ENCODE results near the gene SCNN1B.
"Not testable (repeated sequence)": the region's sequence is repeated elsewhere in the genome, so short reads cannot be mapped to it uniquely, and the experiment has no call there.

Gene SCNN1B

GRCh38 chr16:23286131-23286532 lies 16.0 kb upstream of the SCNN1B start:
- Histone ChIP-seq H3K4me3 (ENCODE audit: low read depth in 1 of 5, low read length in 5 of 5) (no peak overlapping the region), H3K4me1 (ENCODE audit: control insufficient read depth in 5 of 5, insufficient read depth in 5 of 5, low read length in 5 of 5) (no peaks in the 10 kb centered on the region), H3K9me3 (ENCODE audit: control insufficient read depth in 5 of 5, low read length in 5 of 5) (peaks cover 0 to 5% (median 0%) of the 10 kb centered on the region in 5 donors), H3K36me3 (ENCODE audit: control insufficient read depth in 5 of 5, insufficient read depth in 5 of 5, low read length in 5 of 5) (no peaks in the 10 kb centered on the region), H3K27ac (ENCODE audit: low read depth, low read length) (no peak overlapping the region), H3K27me3 (ENCODE audit: control insufficient read depth in 5 of 5, insufficient read depth in 4 of 5, low read length in 5 of 5) (peaks cover 0 to 3% (median 0%) of the 10 kb centered on the region in 5 donors), H3K9ac (ENCODE audit: low read length in 5 of 5) (no peak overlapping the region)

GRCh38 chr16:23288209-23288608 lies 13.9 kb upstream of the SCNN1B start:
- Histone ChIP-seq H3K9me3 (ENCODE audit: control insufficient read depth in 5 of 5, low read length in 5 of 5) (peaks cover 0 to 5% (median 0%) of the 10 kb centered on the region in 5 donors), H3K4me3 (ENCODE audit: low read depth in 1 of 5, low read length in 5 of 5) (no peak overlapping the region), H3K36me3 (ENCODE audit: control insufficient read depth in 5 of 5, insufficient read depth in 5 of 5, low read length in 5 of 5) (no peaks in the 10 kb centered on the region)

DNA sequence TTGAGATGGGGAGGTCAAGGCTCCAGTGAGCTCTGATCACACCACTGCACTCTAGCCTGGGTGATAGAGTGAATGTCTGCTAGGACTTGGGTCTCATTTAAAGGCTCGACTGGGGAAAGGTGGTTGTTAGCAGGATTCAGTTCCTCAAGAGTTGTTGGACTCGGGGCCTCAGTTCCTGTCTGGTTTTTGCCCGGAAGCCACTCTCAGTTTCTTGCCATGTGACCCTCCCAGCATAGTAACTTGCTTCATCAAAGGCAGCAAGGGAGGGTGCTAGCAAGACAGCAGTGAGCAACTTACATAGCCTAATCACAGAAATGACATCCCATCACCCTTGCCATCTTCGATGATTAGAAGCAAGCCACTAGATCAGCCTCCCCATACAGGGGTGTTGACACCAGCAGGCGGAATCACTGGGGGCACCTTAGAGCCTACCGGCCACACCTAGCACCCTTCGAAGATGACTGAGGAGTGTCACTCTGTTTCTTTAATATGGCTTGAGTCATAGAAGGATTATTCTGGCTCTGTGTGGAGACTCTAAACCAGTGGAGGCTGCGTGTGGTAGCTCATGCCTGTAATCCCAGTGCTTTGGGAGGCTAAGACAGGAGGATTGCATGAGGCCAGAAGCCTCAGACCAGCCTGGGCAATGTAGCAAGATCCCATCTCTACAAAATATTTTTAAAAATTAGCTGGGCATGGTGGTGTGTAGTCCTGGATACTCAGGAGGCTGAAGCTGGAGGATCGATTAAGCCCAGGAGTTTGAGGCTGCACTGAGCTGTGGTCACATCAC lies 13.2 kb upstream of the SCNN1B start:
- H3K9ac ChIP-seq (ENCODE audit: low read length in 5 of 5): no peak overlapping the region
- peaks cover 0 to 5% (median 0%) of the 10 kb centered on the region in 5 donors for H3K9me3 ChIP-seq (ENCODE audit: control insufficient read depth in 5 of 5, low read length in 5 of 5)
- H3K27me3 ChIP-seq (ENCODE audit: control insufficient read depth in 5 of 5, insufficient read depth in 4 of 5, low read length in 5 of 5): peaks cover 0 to 3% (median 0%) of the 10 kb centered on the region in 5 donors
- H3K27ac ChIP-seq (ENCODE audit: low read depth, low read length): no peak overlapping the region
- H3K4me3 ChIP-seq (ENCODE audit: low read depth in 1 of 5, low read length in 5 of 5): no peak overlapping the region
- H3K36me3 ChIP-seq (ENCODE audit: control insufficient read depth in 5 of 5, insufficient read depth in 5 of 5, low read length in 5 of 5): no peaks in the 10 kb centered on the region
- H3K4me1 ChIP-seq (ENCODE audit: control insufficient read depth in 5 of 5, insufficient read depth in 5 of 5, low read length in 5 of 5): no peaks in the 10 kb centered on the region

More at GRCh38 chr16:23288209-23288608, 13.9 kb upstream of the SCNN1B start:
- Histone ChIP-seq H3K27ac (ENCODE audit: low read depth, low read length) (no peak overlapping the region), H3K27me3 (ENCODE audit: control insufficient read depth in 5 of 5, insufficient read depth in 4 of 5, low read length in 5 of 5) (peaks cover 0 to 3% (median 0%) of the 10 kb centered on the region in 5 donors), H3K4me1 (ENCODE audit: control insufficient read depth in 5 of 5, insufficient read depth in 5 of 5, low read length in 5 of 5) (no peaks in the 10 kb centered on the region), H3K9ac (ENCODE audit: low read length in 5 of 5) (no peak overlapping the region)

DNA sequence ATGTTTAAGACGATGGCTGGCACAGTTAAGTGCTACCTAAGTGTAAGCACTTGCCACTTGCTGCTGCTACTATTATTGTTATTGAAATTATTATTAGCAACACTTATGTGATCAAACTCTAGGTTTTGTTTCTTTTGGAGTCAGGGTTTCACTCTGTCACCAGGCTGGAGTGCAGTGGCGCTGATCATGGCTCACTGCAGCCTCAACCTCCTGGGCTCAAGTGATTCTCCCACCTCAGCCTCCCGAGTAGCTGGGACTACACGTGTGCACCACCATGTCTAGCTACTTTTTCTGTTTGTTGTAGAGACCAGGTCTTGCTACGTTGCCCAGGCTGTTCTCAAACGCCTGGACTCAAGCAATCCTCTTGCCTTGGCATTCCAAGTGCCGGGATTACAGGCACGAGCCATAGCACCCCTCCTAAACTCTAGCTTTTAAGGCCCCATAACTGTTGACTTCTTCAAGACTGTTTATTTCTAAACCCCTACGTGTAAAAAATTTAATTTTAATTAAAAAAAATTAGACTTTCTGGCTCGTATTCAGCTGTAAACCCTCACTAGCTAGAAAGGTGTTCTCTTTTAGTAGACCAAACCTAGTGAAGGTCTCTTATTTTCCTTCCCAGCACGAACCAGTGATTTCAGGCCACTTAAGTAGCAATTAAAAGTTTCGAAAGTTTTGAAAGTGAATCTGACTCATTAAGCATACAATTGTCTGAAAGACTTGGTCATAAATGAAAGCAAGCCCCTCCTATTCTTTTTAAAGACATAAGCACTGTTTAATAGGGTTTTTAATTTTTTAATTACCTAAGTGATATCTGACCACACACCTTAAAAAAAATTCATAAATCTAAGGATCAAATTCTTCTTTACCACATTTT lies 11.7 kb upstream of the SCNN1B start:
- H3K27me3 ChIP-seq (ENCODE audit: control insufficient read depth in 5 of 5, insufficient read depth in 4 of 5, low read length in 5 of 5): peaks cover 0 to 3% (median 0%) of the 10 kb centered on the region in 5 donors
- no peaks in the 10 kb centered on the region for H3K4me1 ChIP-seq (ENCODE audit: control insufficient read depth in 5 of 5, insufficient read depth in 5 of 5, low read length in 5 of 5)
- H3K9me3 ChIP-seq (ENCODE audit: control insufficient read depth in 5 of 5, low read length in 5 of 5): peaks cover 0 to 5% (median 0%) of the 10 kb centered on the region in 5 donors
- H3K36me3 ChIP-seq (ENCODE audit: control insufficient read depth in 5 of 5, insufficient read depth in 5 of 5, low read length in 5 of 5): no peaks in the 10 kb centered on the region
- H3K27ac ChIP-seq (ENCODE audit: low read depth, low read length): no peak overlapping the region
- no peak overlapping the region for H3K9ac ChIP-seq (ENCODE audit: low read length in 5 of 5)
- H3K4me3 ChIP-seq (ENCODE audit: low read depth in 1 of 5, low read length in 5 of 5): no peak overlapping the region

GRCh38 chr16:23293016-23293415 lies 9.1 kb upstream of the SCNN1B start:
- H3K27me3 ChIP-seq (ENCODE audit: control insufficient read depth in 5 of 5, insufficient read depth in 4 of 5, low read length in 5 of 5): peaks cover 0 to 6% (median 0%) of the 10 kb centered on the region in 5 donors
- H3K27ac ChIP-seq (ENCODE audit: low read depth, low read length): no peak overlapping the region

DNA sequence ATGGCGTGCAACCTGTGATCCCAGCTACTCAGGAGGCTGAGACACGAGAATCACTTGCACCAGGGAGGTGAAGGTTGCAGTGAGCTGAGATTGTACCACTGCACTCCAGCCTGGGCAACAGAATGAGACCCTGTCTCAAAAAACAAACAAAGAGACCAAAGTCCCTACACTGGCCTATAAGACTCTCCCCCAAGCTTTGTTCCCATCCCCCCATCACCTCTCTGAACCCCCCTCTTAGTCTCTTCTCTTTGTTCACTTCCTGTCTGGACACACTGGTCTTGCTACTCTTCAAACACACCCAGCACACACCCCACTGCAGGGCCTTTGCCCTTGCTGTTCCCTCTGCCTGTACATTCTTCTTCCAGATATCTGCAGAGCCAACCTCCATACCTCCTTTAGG lies 7.8 kb upstream of the SCNN1B start:
- Histone ChIP-seq H3K4me3 (ENCODE audit: low read depth in 1 of 5, low read length in 5 of 5) (no peak overlapping the region), H3K4me1 (ENCODE audit: control insufficient read depth in 5 of 5, insufficient read depth in 5 of 5, low read length in 5 of 5) (no peaks in the 10 kb centered on the region), H3K27ac (ENCODE audit: low read depth, low read length) (no peak overlapping the region), H3K9ac (ENCODE audit: low read length in 5 of 5) (no peak overlapping the region), H3K27me3 (ENCODE audit: control insufficient read depth in 5 of 5, insufficient read depth in 4 of 5, low read length in 5 of 5) (peaks cover 0 to 3% (median 0%) of the 10 kb centered on the region in 5 donors), H3K9me3 (ENCODE audit: control insufficient read depth in 5 of 5, low read length in 5 of 5) (no peaks in the 10 kb centered on the region), H3K36me3 (ENCODE audit: control insufficient read depth in 5 of 5, insufficient read depth in 5 of 5, low read length in 5 of 5) (no peaks in the 10 kb centered on the region)

More at GRCh38 chr16:23293016-23293415, 9.1 kb upstream of the SCNN1B start:
- H3K36me3 ChIP-seq (ENCODE audit: control insufficient read depth in 5 of 5, insufficient read depth in 5 of 5, low read length in 5 of 5): no peaks in the 10 kb centered on the region
- H3K4me3 ChIP-seq (ENCODE audit: low read depth in 1 of 5, low read length in 5 of 5): no peak overlapping the region
- no peak overlapping the region for H3K9ac ChIP-seq (ENCODE audit: low read length in 5 of 5)
- H3K4me1 ChIP-seq (ENCODE audit: control insufficient read depth in 5 of 5, insufficient read depth in 5 of 5, low read length in 5 of 5): no peaks in the 10 kb centered on the region
- peaks cover 0 to 5% (median 0%) of the 10 kb centered on the region in 5 donors for H3K9me3 ChIP-seq (ENCODE audit: control insufficient read depth in 5 of 5, low read length in 5 of 5)

DNA sequence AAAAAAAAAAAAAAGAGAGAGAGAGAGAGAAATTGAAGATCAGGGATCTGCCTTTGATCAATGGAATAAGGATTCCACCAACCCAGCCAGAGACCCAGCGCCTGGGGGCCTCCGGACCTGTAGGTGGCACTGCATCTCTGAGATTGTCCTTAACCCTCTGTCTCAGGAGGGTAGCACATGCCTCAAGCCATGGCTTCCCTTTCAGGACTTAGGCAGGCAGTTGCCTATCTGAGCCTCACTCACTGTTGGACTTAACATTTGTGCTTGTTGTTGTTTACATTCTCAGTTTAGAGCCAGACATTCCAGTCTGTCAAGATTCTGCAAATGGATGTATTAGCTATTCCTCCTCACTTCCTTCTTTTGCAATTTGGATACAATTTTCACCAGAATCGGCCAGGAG lies 5.1 kb upstream of the SCNN1B start:
- H3K9me3 ChIP-seq (ENCODE audit: control insufficient read depth in 5 of 5, low read length in 5 of 5): no peaks in the 10 kb centered on the region
- peaks cover 5 to 10% (median 7%) of the 10 kb centered on the region in 5 donors for H3K27me3 ChIP-seq (ENCODE audit: control insufficient read depth in 5 of 5, insufficient read depth in 4 of 5, low read length in 5 of 5)
- no peak overlapping the region for H3K4me3 ChIP-seq (ENCODE audit: low read depth in 1 of 5, low read length in 5 of 5)
- no peak overlapping the region for H3K9ac ChIP-seq (ENCODE audit: low read length in 5 of 5)
- no peaks in the 10 kb centered on the region for H3K36me3 ChIP-seq (ENCODE audit: control insufficient read depth in 5 of 5, insufficient read depth in 5 of 5, low read length in 5 of 5)
- H3K4me1 ChIP-seq (ENCODE audit: control insufficient read depth in 5 of 5, insufficient read depth in 5 of 5, low read length in 5 of 5): peaks cover 0 to 6% (median under 1%) of the 10 kb centered on the region in 5 donors
- H3K27ac ChIP-seq (ENCODE audit: low read depth, low read length): no peak overlapping the region

DNA sequence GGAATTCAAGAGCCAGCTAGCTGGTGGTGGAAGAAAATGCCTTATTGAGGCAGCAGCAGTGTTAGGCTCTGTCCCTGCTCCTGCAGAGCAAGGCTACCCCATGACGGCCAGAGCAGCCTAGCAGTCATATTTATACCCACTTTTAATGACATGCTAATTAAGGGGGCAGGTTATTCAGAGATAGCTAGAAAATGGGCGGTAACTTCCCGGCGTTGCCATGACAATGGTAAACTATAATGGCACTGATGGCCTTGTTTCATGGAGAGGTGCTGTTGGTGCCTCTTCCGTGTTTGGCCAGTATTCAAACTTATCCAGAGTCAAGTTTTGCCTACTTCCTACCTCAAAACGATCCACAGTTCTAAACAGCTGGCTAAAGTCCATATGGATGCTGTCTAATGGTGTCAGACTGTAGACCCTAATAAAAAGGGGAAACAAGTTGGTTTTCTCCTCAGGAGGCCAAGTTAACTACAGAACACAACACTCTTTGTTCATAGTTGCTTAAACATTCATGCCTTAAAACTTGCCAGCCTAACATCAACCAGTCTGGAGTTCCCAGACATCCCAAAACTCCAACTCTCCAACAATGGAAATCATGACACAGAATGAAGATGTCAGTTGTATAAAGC lies 3.7 kb upstream of the SCNN1B start:
- H3K4me1 ChIP-seq (ENCODE audit: control insufficient read depth in 5 of 5, insufficient read depth in 5 of 5, low read length in 5 of 5): peaks cover 0 to 14% (median 6%) of the 10 kb centered on the region in 5 donors
- no peak overlapping the region for H3K9ac ChIP-seq (ENCODE audit: low read length in 5 of 5)
- H3K36me3 ChIP-seq (ENCODE audit: control insufficient read depth in 5 of 5, insufficient read depth in 5 of 5, low read length in 5 of 5): no peaks in the 10 kb centered on the region
- no peak overlapping the region for H3K27ac ChIP-seq (ENCODE audit: low read depth, low read length)
- H3K27me3 ChIP-seq (ENCODE audit: control insufficient read depth in 5 of 5, insufficient read depth in 4 of 5, low read length in 5 of 5): peaks cover 14 to 21% (median 20%) of the 10 kb centered on the region in 5 donors
- no peak overlapping the region for H3K4me3 ChIP-seq (ENCODE audit: low read depth in 1 of 5, low read length in 5 of 5)
- no peaks in the 10 kb centered on the region for H3K9me3 ChIP-seq (ENCODE audit: control insufficient read depth in 5 of 5, low read length in 5 of 5)

- H3K4me1 ChIP-seq (ENCODE audit: control insufficient read depth in 5 of 5, insufficient read depth in 5 of 5, low read length in 5 of 5): peaks cover 0 to 14% (median 6%) of the 10 kb centered on the region in 5 donors
- not testable (repeated sequence) for H3K27ac ChIP-seq (ENCODE audit: low read depth, low read length); H3K9ac ChIP-seq (ENCODE audit: low read length in 5 of 5); H3K4me3 ChIP-seq (ENCODE audit: low read depth in 1 of 5, low read length in 5 of 5); H3K36me3 ChIP-seq (ENCODE audit: control insufficient read depth in 5 of 5, insufficient read depth in 5 of 5, low read length in 5 of 5); H3K9me3 ChIP-seq (ENCODE audit: control insufficient read depth in 5 of 5, low read length in 5 of 5)
- H3K27me3 ChIP-seq (ENCODE audit: control insufficient read depth in 5 of 5, insufficient read depth in 4 of 5, low read length in 5 of 5): peaks cover 14 to 21% (median 20%) of the 10 kb centered on the region in 5 donors
These were observed 2.3 kb upstream of the SCNN1B start for GRCh38 chr16:23299815-23300214.

Data from subcutaneous abdominal adipose tissue (tissue), 5 donors.